ENCODE measurements around the gene NCEH1.

GRCh38 chr3:172707967-172708366 lies 2.9 kb downstream of the NCEH1 start:
- no peak for TF ChIP-seq CTCF (IDR thresholded peaks at IDR 0.05)
- no peak for TF ChIP-seq POLR2A (IDR thresholded peaks at IDR 0.05)
- no peak for TF ChIP-seq POLR2AphosphoS5 (IDR thresholded peaks at IDR 0.05)
- TF ChIP-seq EP300 (IDR thresholded peaks at IDR 0.05) = no peak
